GM13976 (cell line): ENCODE results near the gene SPR.

Source experiments
- DNase-seq: peaks from one replicate; pipeline ENCODE4 v3.0.0; 2012; ENCODE audit warnings: low spot score
- CTCF ChIP-seq: IDR thresholded peaks from 2 replicates; pipeline ENCODE4 v1.5.1; 2012; ENCODE audit warnings: borderline replicate concordance, mild to moderate bottlenecking; ENCODE audit not compliant: insufficient read depth; ENCODE audit errors: extremely low read depth, missing control alignments, control extremely low read depth
- in situ Hi-C: fragments of 300-500 bp; cut with MboI; formaldehyde crosslinking; loops from one replicate; pipeline ENCODE4 v1.12.0; 2022; ENCODE audit warnings: low sequenced_read_pairs, mixed read lengths, inconsistent platforms; ENCODE audit not compliant: unreplicated experiment

Gene SPR

GRCh38 chr2:72894514-72894913 lies 7.3 kb downstream of the SPR start:
- no peak for DNase-seq
- in situ Hi-C loops: loop anchor here (25.0 kb wide), 1 partner anchor 293 kb away; no protein-coding TSS in a partner anchor
- no peak for TF ChIP-seq CTCF

- in situ Hi-C loops: loop anchor here (25.0 kb wide), 1 partner anchor 292 kb away; no protein-coding TSS in a partner anchor
- DNase-seq: no peak
- no peak for TF ChIP-seq CTCF
These were observed 7.9 kb downstream of the SPR start for GRCh38 chr2:72895154-72895553.

- TF ChIP-seq CTCF: no peak
- in situ Hi-C loops: loop anchor here (25.0 kb wide), 1 partner anchor 291 kb away; no protein-coding TSS in a partner anchor
- no peak for DNase-seq
These were observed 8.6 kb downstream of the SPR start for GRCh38 chr2:72895759-72896281.

- in situ Hi-C loops: loop anchor here (25.0 kb wide), 1 partner anchor 291 kb away; no protein-coding TSS in a partner anchor
- no peak for DNase-seq
- TF ChIP-seq CTCF: no peak
These were observed 9.2 kb downstream of the SPR start for GRCh38 chr2:72896446-72896845.

- no peak for DNase-seq
- no peak for TF ChIP-seq CTCF
- in situ Hi-C loops: loop anchor here (25.0 kb wide), 1 partner anchor 289 kb away; no protein-coding TSS in a partner anchor
These were observed 10.8 kb downstream of the SPR start for GRCh38 chr2:72897785-72898584.

- no peak for TF ChIP-seq CTCF
- DNase-seq: no peak
- in situ Hi-C loops: loop anchor here (25.0 kb wide), 1 partner anchor 289 kb away; no protein-coding TSS in a partner anchor
These were observed 11.3 kb downstream of the SPR start for GRCh38 chr2:72898585-72898906.
